ENCODE results near the gene KCNJ6. TPM values are rescaled to one million over a fixed set of nuclear protein-coding genes. Genes with fewer than 3 reads are reported as not detected.

The KCNJ6 gene
- total and polyA plus RNA-seq, 2 of the 8 experiments (the other 6 are each of a cell fraction or from before 2014, with no cell fraction given): 0.51 to 1.2 TPM

GRCh38 chr21:37819372-37819771 lies 96.9 kb downstream of the KCNJ6 start:
- Histone ChIP-seq H3K9me3 (ENCODE audit: insufficient read depth in 2 of 2, low read depth in 1 of 2, low read length in 1 of 2) (no peaks in the 10 kb centered on the region), H3K4me1 (replicated peaks in 1 of 4; ENCODE audit: control insufficient read depth in 3 of 4, insufficient read depth in 4 of 4, low read length in 3 of 4) (peaks cover 4 to 13% (median 7%) of the 10 kb centered on the region in 4 experiments; a peak in 4 of 7 replicates), H3K27ac (ENCODE audit: low read depth, low read length) (no peak overlapping the region), H3K23me2 (ENCODE audit: low read depth, low read length) (no peaks in the 10 kb centered on the region), H3K56ac (replicated peaks; ENCODE audit: insufficient read length, low read depth, low read length) (no peak overlapping the region), H3K36me3 (ENCODE audit: control insufficient read depth in 2 of 4, insufficient read depth in 4 of 4, low read length in 3 of 4) (no peaks in the 10 kb centered on the region; a peak in 1 of 8 replicates), H4K8ac (ENCODE audit: extremely low read depth, insufficient read depth, low read length) (no peak overlapping the region), H3K4me3 (ENCODE audit: extremely low read depth in 1 of 4, insufficient read depth in 2 of 4, low read depth in 3 of 4, low read length in 4 of 4) (no peak overlapping the region), H4K91ac (replicated peaks; ENCODE audit: insufficient read length, low read length) (no peak overlapping the region), H3K23ac (ENCODE audit: insufficient read length) (no peak overlapping the region), H4K20me1 (replicated peaks in 1 of 2; ENCODE audit: control insufficient read depth in 1 of 2, insufficient read depth in 2 of 2, low read length in 2 of 2) (no peaks in the 10 kb centered on the region), H3K79me1 (ENCODE audit: low read depth, low read length) (no peaks in the 10 kb centered on the region), H2AK5ac (ENCODE audit: low read depth, low read length) (no peak overlapping the region), H3K27me3 (replicated peaks in 1 of 4; ENCODE audit: control insufficient read depth in 3 of 4, extremely low read depth in 1 of 4, insufficient read depth in 3 of 4, low read length in 3 of 4) (no peaks in the 10 kb centered on the region), H3K79me2 (ENCODE audit: control insufficient read depth in 1 of 2, insufficient read depth in 2 of 2, low read length in 2 of 2) (no peaks in the 10 kb centered on the region), H2BK12ac (ENCODE audit: low read depth, low read length) (no peak overlapping the region), H2BK5ac (ENCODE audit: low read depth, low read length) (no peak overlapping the region), H3K18ac (ENCODE audit: extremely low read depth, low read length) (no peak overlapping the region), H4K5ac (ENCODE audit: insufficient read length, low read depth, low read length) (no peak overlapping the region), H2BK20ac (ENCODE audit: low read length) (no peak overlapping the region), H2AFZ (ENCODE audit: low read length) (no peak overlapping the region), H3K4me2 (ENCODE audit: insufficient read depth in 1 of 2, low read depth in 2 of 2, low read length in 2 of 2) (peak overlapping the region in 1 of 2 experiments; percentile 41; a peak in 2 of 4 replicates), H2BK120ac (replicated peaks; ENCODE audit: low read depth, low read length) (no peak overlapping the region), H3K14ac (ENCODE audit: insufficient read length) (no peak overlapping the region), H3K9ac (replicated peaks in 1 of 4; ENCODE audit: extremely low read depth in 1 of 4, low read depth in 3 of 4, low read length in 3 of 4) (no peak overlapping the region), H3K4ac (replicated peaks; ENCODE audit: insufficient read length, low read depth, low read length) (no peak overlapping the region), H2BK15ac (ENCODE audit: low read length) (no peak overlapping the region)
- FAIRE-seq (no peak), DNase-seq (ENCODE audit: low read depth in 1 of 2, low spot score in 2 of 2) (no peak)
- CTCF ChIA-PET (ENCODE audit: partially characterized antibody): no interaction called here
- POLR2A ChIA-PET (ENCODE audit: partially characterized antibody): no interaction called here
- TF ChIP-seq MAX (IDR thresholded peaks at IDR 0.05) (no peak), SUZ12 (IDR thresholded peaks at IDR 0.05; ENCODE audit: low read length) (no peak), POLR2A (IDR thresholded peaks at IDR 0.05; ENCODE audit: control extremely low read depth in 1 of 2, low read depth in 2 of 2, low read length in 2 of 2) (no peak), SIN3A (conservative IDR thresholded peaks at IDR 0.05 in 1 of 2, IDR thresholded peaks at IDR 0.05 in 1 of 2; ENCODE audit: low read depth in 1 of 2, low read length in 2 of 2) (no peak), ASH2L (IDR thresholded peaks at IDR 0.05; ENCODE audit: low read length) (no peak), TEAD4 (IDR thresholded peaks at IDR 0.05; ENCODE audit: low read depth, low read length) (no peak), CREB1 (IDR thresholded peaks at IDR 0.05) (no peak), KDM5A (IDR thresholded peaks at IDR 0.05; ENCODE audit: low read length) (no peak), ZNF274 (IDR thresholded peaks at IDR 0.05; ENCODE audit: borderline replicate concordance, extremely low read depth, low read length) (no peak), USF2 (IDR thresholded peaks at IDR 0.05; ENCODE audit: low read length) (no peak), HDAC6 (IDR thresholded peaks at IDR 0.05; ENCODE audit: low read depth, low read length) (no peak), ATF2 (IDR thresholded peaks at IDR 0.05; ENCODE audit: low read length) (no peak), POU5F1 (IDR thresholded peaks at IDR 0.05; ENCODE audit: low read depth, low read length) (no peak)
